GM15510 (cell line): ENCODE measurements around the gene CCDC171.

ENCODE experiments used
- POLR2A ChIP-seq: IDR thresholded peaks from 3 replicates; pipeline ENCODE4 v1.6.1; 2011; ENCODE audit warnings: borderline replicate concordance; ENCODE audit not compliant: insufficient read length; ENCODE audit errors: extremely low read depth

The CCDC171 gene

GRCh38 chr9:15966471-15966870 is 413.6 kb downstream of the CCDC171 start:
- no peak for TF ChIP-seq POLR2A

DNA sequence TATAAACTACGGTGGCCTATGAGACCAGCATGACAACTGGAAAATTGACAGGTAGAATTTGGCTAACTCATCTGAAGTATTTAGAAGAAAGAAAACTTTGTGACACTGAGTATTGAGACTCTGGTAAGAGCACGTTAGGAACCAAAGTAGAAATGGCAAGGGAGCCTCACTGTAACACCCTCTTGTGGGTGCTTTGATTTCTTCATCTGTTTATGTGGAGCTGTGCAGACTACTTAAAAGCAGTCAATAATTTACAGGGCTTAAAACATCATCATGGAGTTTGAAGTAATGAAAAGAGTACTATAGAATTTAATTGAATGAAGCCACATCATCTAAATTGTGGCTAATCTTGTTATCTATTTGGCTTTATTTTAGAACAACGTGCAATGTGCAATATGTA is 414.2 kb downstream of the CCDC171 start:
- TF ChIP-seq POLR2A: no peak

- TF ChIP-seq POLR2A: no peak
These were observed 419.9 kb downstream of the CCDC171 start for GRCh38 chr9:15972760-15973159.

DNA sequence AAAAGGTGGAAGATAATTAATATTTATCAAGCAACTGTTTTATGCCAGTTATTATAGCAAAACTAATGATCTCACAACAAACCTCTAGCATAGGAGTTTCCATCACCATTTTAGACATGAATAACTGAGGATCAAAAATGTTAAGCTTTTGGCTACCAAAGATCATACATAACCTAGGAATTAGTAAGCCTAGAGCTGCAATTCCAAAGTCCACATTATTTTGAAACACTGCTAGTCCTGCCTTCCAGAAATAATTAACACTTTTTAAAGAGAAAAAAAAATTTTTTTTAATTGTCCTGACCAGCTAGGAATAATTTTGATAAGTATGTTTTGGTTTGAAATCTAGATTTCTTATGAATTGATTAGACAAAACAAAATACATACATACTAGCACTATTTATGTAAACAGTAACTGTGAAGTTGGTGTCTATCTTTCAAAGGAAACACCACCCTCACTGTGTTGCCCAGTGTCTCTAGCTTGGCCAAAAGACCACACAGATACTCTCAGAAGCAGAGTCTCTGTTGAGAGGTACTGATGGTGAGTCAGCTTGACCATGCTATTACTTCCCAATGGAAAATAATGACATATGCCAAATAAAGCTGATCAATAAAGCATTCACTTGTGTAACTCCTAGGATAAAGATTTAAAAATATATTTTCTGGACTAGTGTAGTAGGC is 422.4 kb downstream of the CCDC171 start:
- TF ChIP-seq POLR2A: no peak

DNA sequence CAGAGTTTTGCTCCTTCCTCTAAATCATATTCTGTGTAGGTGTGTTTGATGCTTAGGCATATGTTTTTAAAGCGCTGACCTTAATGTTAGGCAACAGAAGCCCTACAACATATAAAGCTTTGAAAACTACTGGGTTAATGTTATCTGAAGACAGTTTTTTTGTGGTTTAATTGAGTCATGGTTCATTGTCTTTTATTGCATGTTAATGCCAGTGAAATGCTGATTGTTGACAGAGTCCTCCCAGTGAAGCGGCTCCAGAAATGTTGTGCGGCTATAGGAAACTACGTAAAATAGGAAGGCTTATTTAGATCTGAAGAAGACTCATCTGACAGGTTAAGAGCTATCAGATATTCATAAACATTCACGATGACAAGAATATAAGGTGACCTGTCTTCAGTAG is 424.6 kb downstream of the CCDC171 start:
- no peak for TF ChIP-seq POLR2A

- TF ChIP-seq POLR2A: no peak
These were observed 429.3 kb downstream of the CCDC171 start for GRCh38 chr9:15982182-15982581.

GRCh38 chr9:15999422-16000339 is 446.8 kb downstream of the CCDC171 start:
- TF ChIP-seq POLR2A: no peak

- no peak for TF ChIP-seq POLR2A
These were observed 448.0 kb downstream of the CCDC171 start for GRCh38 chr9:16000811-16001210.

GRCh38 chr9:16001856-16002255 is 449.0 kb downstream of the CCDC171 start:
- TF ChIP-seq POLR2A: no peak

- no peak for TF ChIP-seq POLR2A
These were observed 450.0 kb downstream of the CCDC171 start for GRCh38 chr9:16002816-16003215.

DNA sequence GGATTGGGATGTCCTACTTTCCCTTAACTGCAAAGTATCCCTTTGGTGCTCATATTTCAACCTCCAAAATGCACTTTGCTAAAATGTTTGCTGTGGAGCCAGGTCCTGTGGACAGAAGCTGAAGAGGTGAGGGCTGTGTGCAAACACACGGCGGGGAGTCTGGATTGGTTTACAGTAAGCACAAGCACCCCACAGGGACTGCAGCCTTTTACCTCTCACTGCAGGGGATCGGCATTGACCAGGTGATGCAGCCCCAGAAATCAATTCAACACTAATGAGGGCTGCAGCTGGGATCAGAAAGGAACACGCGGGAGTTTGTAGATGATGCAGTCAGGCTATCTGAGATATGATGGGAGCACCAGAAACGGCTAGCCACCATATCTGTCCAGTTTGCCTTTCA is 450.9 kb downstream of the CCDC171 start:
- TF ChIP-seq POLR2A: no peak

- TF ChIP-seq POLR2A: no peak
These were observed 451.8 kb downstream of the CCDC171 start for GRCh38 chr9:16004613-16005012.

- no peak for TF ChIP-seq POLR2A
These were observed 457.4 kb downstream of the CCDC171 start for GRCh38 chr9:16010221-16010620.

- TF ChIP-seq POLR2A: no peak
These were observed 459.8 kb downstream of the CCDC171 start for GRCh38 chr9:16012621-16013020.

DNA sequence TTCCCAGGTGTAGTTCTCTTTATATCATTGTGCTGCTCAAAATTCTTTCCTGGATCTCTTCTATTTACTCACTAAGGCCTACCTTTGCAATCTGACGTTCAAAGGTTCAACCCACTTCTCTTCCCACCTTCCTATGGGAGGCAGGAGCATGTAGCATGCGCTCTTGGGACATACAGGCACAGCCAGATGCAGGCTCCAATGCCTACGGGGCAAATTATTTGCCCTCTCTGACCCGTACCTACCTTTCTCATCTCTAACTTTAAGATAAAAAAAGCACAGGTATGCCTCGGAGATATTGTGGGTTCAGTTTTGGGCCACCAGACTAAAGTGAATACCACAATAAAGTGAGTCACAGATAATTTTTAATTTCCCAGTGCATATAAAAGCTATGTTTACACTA is 460.5 kb downstream of the CCDC171 start:
- TF ChIP-seq POLR2A: no peak

GRCh38 chr9:16013826-16014225 is 461.0 kb downstream of the CCDC171 start:
- no peak for TF ChIP-seq POLR2A

GRCh38 chr9:16022228-16022627 is 469.4 kb downstream of the CCDC171 start:
- TF ChIP-seq POLR2A: no peak

DNA sequence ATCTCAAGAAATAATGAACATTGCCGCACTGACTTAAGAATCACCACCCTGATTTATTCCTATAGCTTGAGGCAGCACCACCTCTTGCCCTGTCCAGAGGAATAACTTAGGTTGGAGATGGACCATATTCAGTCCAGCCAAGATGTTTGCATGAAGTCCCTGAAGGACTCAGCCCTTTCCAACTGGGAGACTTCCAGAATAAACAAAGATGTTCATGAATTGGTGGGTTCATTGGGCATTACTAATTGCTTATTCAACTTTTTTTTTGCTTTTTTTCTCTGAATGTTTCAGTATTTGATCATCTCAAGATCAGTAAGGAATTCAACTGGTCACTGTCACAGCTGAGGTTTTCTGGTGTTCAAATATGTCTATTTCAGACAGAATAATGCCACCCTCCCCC is 470.6 kb downstream of the CCDC171 start:
- TF ChIP-seq POLR2A: no peak
